H1 (cell line): Measurements from ENCODE around the gene VPS37D. TPM values are rescaled to one million over a fixed set of nuclear protein-coding genes. Genes with fewer than 3 reads are reported as not detected.
A peak's percentile ranks its signal among the peaks of the same experiment; 100 is the strongest.

Source experiments
- CTCF ChIA-PET: fragments of 300-600 bp; sonication (Branson Sonifier 250); formaldehyde crosslinking; loops from one replicate; lab custom pipeline; 2021; ENCODE audit not compliant: partially characterized antibody; lab: Charles Lee
- POLR2A ChIA-PET: fragments of 300-600 bp; sonication (Branson Sonifier 250); formaldehyde crosslinking; loops from one replicate; lab custom pipeline; 2021; ENCODE audit warnings: inconsistent platforms; ENCODE audit not compliant: partially characterized antibody; lab: Charles Lee
- DNase-seq, 2 experiments: peaks; one replicate each; pipeline versions ENCODE4 v3.0.0 to v3.0.0-alpha.2; 2010 to 2022; ENCODE audit warnings: low spot score in 2 of 2, low read depth in 1 of 2, mixed read lengths in 1 of 2
- FAIRE-seq: peaks from 2 replicates; lab custom pipeline; 2011; peaks lifted over from hg19 to GRCh38; lab: Jason Lieb, UNC
- H2AFZ ChIP-seq: 2 replicates; pipeline ENCODE4 v1.8.1; 2012; ENCODE audit warnings: low read length, inconsistent platforms
- H2AK5ac ChIP-seq: 2 replicates; pipeline ENCODE4 v1.6.1; 2013; ENCODE audit warnings: low read depth, low read length
- H2BK120ac ChIP-seq: replicated peaks from 2 replicates; pipeline ENCODE3; 2013; ENCODE audit warnings: low read depth, low read length, inconsistent platforms
- H2BK12ac ChIP-seq: 2 replicates; pipeline ENCODE4 v1.6.1; 2013; ENCODE audit warnings: low read depth, low read length
- H2BK15ac ChIP-seq: 2 replicates; pipeline ENCODE4 v1.6.1; 2013; ENCODE audit warnings: low read length
- H2BK20ac ChIP-seq: 2 replicates; pipeline ENCODE4 v1.6.1; 2013; ENCODE audit warnings: low read length
- H2BK5ac ChIP-seq: 2 replicates; pipeline ENCODE4 v1.6.1; 2013; ENCODE audit warnings: low read depth, low read length
- H3K14ac ChIP-seq: 2 replicates; pipeline ENCODE4 v1.6.1; 2013; ENCODE audit warnings: inconsistent platforms; ENCODE audit not compliant: insufficient read length
- H3K18ac ChIP-seq: 2 replicates; pipeline ENCODE4 v1.6.1; 2013; ENCODE audit warnings: low read length; ENCODE audit errors: extremely low read depth
- H3K23ac ChIP-seq: 2 replicates; pipeline ENCODE4 v1.6.1; 2013; ENCODE audit warnings: inconsistent platforms; ENCODE audit not compliant: insufficient read length
- H3K23me2 ChIP-seq: 2 replicates; pipeline ENCODE4 v1.6.1; 2013; ENCODE audit warnings: low read depth, low read length
- H3K27ac ChIP-seq: 2 replicates; pipeline ENCODE4 v1.6.1; 2011; ENCODE audit warnings: low read depth, low read length, inconsistent platforms
- H3K27me3 ChIP-seq, 4 experiments: replicated peaks in 1 of 4; 1 replicate in 1 of 4; 2 replicates in 3 of 4; pipeline versions ENCODE4 v1.6.1 to v1.8.1; 2011 to 2013; ENCODE audit warnings: low read length in 3 of 4, mild to moderate bottlenecking in 3 of 4, inconsistent platforms in 2 of 4, mixed read lengths in 2 of 4, moderate library complexity in 1 of 4; ENCODE audit not compliant: control insufficient read depth in 3 of 4, insufficient read depth in 3 of 4; ENCODE audit errors: extremely low read depth in 1 of 4
- H3K36me3 ChIP-seq, 4 experiments: 2 replicates each; pipeline versions ENCODE4 v1.6.1 to v1.8.1; 2011 to 2013; ENCODE audit warnings: mild to moderate bottlenecking in 4 of 4, low read length in 3 of 4, moderate library complexity in 2 of 4, control low read depth in 1 of 4, inconsistent platforms in 1 of 4; ENCODE audit not compliant: insufficient read depth in 4 of 4, control insufficient read depth in 2 of 4
- H3K4ac ChIP-seq: replicated peaks from 2 replicates; pipeline ENCODE3; 2013; ENCODE audit warnings: low read length, low read depth, mixed read lengths, inconsistent platforms; ENCODE audit not compliant: insufficient read length
- H3K4me1 ChIP-seq, 4 experiments: replicated peaks in 1 of 4; 1 replicate in 1 of 4; 2 replicates in 3 of 4; pipeline versions ENCODE4 v1.6.1 to v1.8.1; 2011 to 2013; ENCODE audit warnings: low read length in 3 of 4, inconsistent platforms in 2 of 4, mixed read lengths in 1 of 4; ENCODE audit not compliant: insufficient read depth in 4 of 4, control insufficient read depth in 3 of 4
- H3K4me2 ChIP-seq, 2 experiments: 2 replicates each; pipeline versions ENCODE4 v1.6.1 to v1.8.1; 2011 to 2013; ENCODE audit warnings: low read depth in 2 of 2, low read length in 2 of 2, control low read depth in 1 of 2, inconsistent platforms in 1 of 2, mild to moderate bottlenecking in 1 of 2; ENCODE audit not compliant: insufficient read depth in 1 of 2
- H3K4me3 ChIP-seq, 4 experiments: fragments of 200-600, 300-600 bp in 1 of 4; sonication (generic), shearing (Covaris generic), sonication (Bioruptor Twin) in 1 of 4; 2 replicates each; pipeline versions ENCODE4 v1.5.1 to v1.8.1; 2011 to 2016; ENCODE audit warnings: low read length in 4 of 4, low read depth in 3 of 4, control low read depth in 2 of 4, inconsistent platforms in 2 of 4, mild to moderate bottlenecking in 2 of 4, mixed read lengths in 1 of 4, moderate library complexity in 1 of 4; ENCODE audit not compliant: insufficient read depth in 2 of 4; ENCODE audit errors: extremely low read depth in 1 of 4
- H3K56ac ChIP-seq: replicated peaks from 2 replicates; pipeline ENCODE3; 2013; ENCODE audit warnings: low read depth, mild to moderate bottlenecking, mixed read lengths, low read length, inconsistent platforms; ENCODE audit not compliant: insufficient read length
- H3K79me1 ChIP-seq: 2 replicates; pipeline ENCODE4 v1.6.1; 2013; ENCODE audit warnings: low read depth, low read length, control low read depth
- H3K79me2 ChIP-seq, 2 experiments: 2 replicates each; pipeline versions ENCODE4 v1.6.1 to v1.8.1; 2012 to 2013; ENCODE audit warnings: low read length in 2 of 2, mild to moderate bottlenecking in 2 of 2, inconsistent platforms in 1 of 2; ENCODE audit not compliant: insufficient read depth in 2 of 2, control insufficient read depth in 1 of 2
- H3K9ac ChIP-seq, 4 experiments: replicated peaks in 1 of 4; 1 replicate in 1 of 4; 2 replicates in 3 of 4; pipeline versions ENCODE4 v1.6.1 to v1.8.1; 2011 to 2013; ENCODE audit warnings: low read depth in 3 of 4, low read length in 3 of 4, control low read depth in 2 of 4, mild to moderate bottlenecking in 2 of 4, moderate library complexity in 2 of 4, inconsistent platforms in 1 of 4; ENCODE audit errors: extremely low read depth in 1 of 4
- H3K9me3 ChIP-seq, 2 experiments: 2 replicates each; pipeline versions ENCODE4 v1.6.1 to v1.8.1; 2012 to 2013; ENCODE audit warnings: mild to moderate bottlenecking in 2 of 2, moderate library complexity in 2 of 2, control low read depth in 1 of 2, inconsistent platforms in 1 of 2, low read depth in 1 of 2, low read length in 1 of 2, mixed read lengths in 1 of 2; ENCODE audit not compliant: insufficient read depth in 2 of 2
- H4K20me1 ChIP-seq, 2 experiments: replicated peaks in 1 of 2; 2 replicates each; pipeline versions ENCODE3 to v1.8.1; 2011 to 2013; ENCODE audit warnings: inconsistent platforms in 2 of 2, low read length in 2 of 2, mild to moderate bottlenecking in 1 of 2; ENCODE audit not compliant: insufficient read depth in 2 of 2, control insufficient read depth in 1 of 2
- H4K5ac ChIP-seq: 2 replicates; pipeline ENCODE4 v1.6.1; 2013; ENCODE audit warnings: low read length, low read depth, mixed read lengths, inconsistent platforms; ENCODE audit not compliant: insufficient read length
- H4K8ac ChIP-seq: 2 replicates; pipeline ENCODE4 v1.8.0; 2013; ENCODE audit warnings: mild to moderate bottlenecking, moderate library complexity, low read length, inconsistent platforms; ENCODE audit not compliant: insufficient read depth; ENCODE audit errors: extremely low read depth
- H4K91ac ChIP-seq: replicated peaks from 2 replicates; pipeline ENCODE3; 2013; ENCODE audit warnings: low read length, mixed read lengths, inconsistent platforms; ENCODE audit not compliant: insufficient read length
- ASH2L ChIP-seq: fragments of 200-600, 300-600 bp; sonication (generic); IDR thresholded peaks from one replicate; pipeline ENCODE4 v1.7.1; 2017; ENCODE audit warnings: low read length
- ATF2 ChIP-seq: IDR thresholded peaks from 2 replicates; pipeline ENCODE4 v1.6.1; 2012; ENCODE audit warnings: low read length, inconsistent platforms
- EP300 ChIP-seq, 2 experiments: IDR thresholded peaks; 1 replicate in 1 of 2; 2 replicates in 1 of 2; pipeline ENCODE4 v1.6.1; 2011 to 2012; ENCODE audit warnings: low read depth in 2 of 2, low read length in 2 of 2, mild to moderate bottlenecking in 2 of 2, borderline replicate concordance in 1 of 2, inconsistent platforms in 1 of 2, moderate library complexity in 1 of 2
- JUN ChIP-seq: IDR thresholded peaks from 2 replicates; pipeline ENCODE4 v1.6.1; 2011; ENCODE audit warnings: low read depth, mild to moderate bottlenecking, improper control_type of control experiment, low read length
- NRF1 ChIP-seq: IDR thresholded peaks from 2 replicates; pipeline ENCODE4 v1.6.1; 2011; ENCODE audit warnings: mild to moderate bottlenecking, low read depth, low read length, improper control_type of control experiment
- RNF2 ChIP-seq: fragments of 200-900, 300-1000 bp; sonication (generic); IDR thresholded peaks from 2 replicates; pipeline ENCODE4 v1.7.1; 2016; ENCODE audit warnings: borderline replicate concordance, low read depth, mild to moderate bottlenecking, antibody characterized with exemption, low read length; ENCODE audit not compliant: poor library complexity, severe bottlenecking; ENCODE audit errors: missing control alignments
- SAP30 ChIP-seq: fragments of 300-600 bp; sonication (generic); IDR thresholded peaks from 2 replicates; pipeline ENCODE4 v1.7.1; 2012; ENCODE audit warnings: low read length, moderate library complexity, mild to moderate bottlenecking, inconsistent platforms; ENCODE audit not compliant: insufficient read depth, insufficient replicate concordance
- SIRT6 ChIP-seq: IDR thresholded peaks from one replicate; pipeline ENCODE4 v1.7.1; 2012; ENCODE audit warnings: low read length, inconsistent platforms
- SP4 ChIP-seq: IDR thresholded peaks from 2 replicates; pipeline ENCODE4 v1.6.1; 2012; ENCODE audit warnings: low read length, inconsistent platforms
- SRF ChIP-seq: IDR thresholded peaks from 2 replicates; pipeline ENCODE4 v1.6.1; 2011; ENCODE audit warnings: mild to moderate bottlenecking, low read depth, low read length, moderate library complexity
- SUZ12 ChIP-seq: fragments of 200-600 bp; sonication (generic); IDR thresholded peaks from 2 replicates; pipeline ENCODE4 v1.6.1; 2012; ENCODE audit warnings: mild to moderate bottlenecking, inconsistent platforms, low read length, moderate library complexity, mixed read lengths
- WGBS, 2 experiments: shearing (Covaris generic) in 1 of 2; methylation state at CpG; one replicate each; pipeline versions ENCODE4 v1.1.6 to v1.1.7; 2013 to 2015; ENCODE audit warnings: low lambda C conversion rate in 2 of 2, mixed read lengths in 2 of 2, inconsistent platforms in 1 of 2, low coverage in 1 of 2, missing lambda C conversion rate in 1 of 2; ENCODE audit not compliant: insufficient replicate concordance in 2 of 2, insufficient coverage in 1 of 2, insufficient read length in 1 of 2; ENCODE audit errors: extremely low coverage in 1 of 2, missing lambda C conversion rate in 1 of 2; 5-methylcytosine and 5-hydroxymethylcytosine counted together
- polyA plus RNA-seq, 7 experiments: library from polyadenylated mRNA; depleted of rRNA in 3 of 7; stranded (reverse) in 5 of 7; unstranded in 2 of 7; fragments of >200 nt in 5 of 7; fragments of 200-250 nt in 2 of 7; gene quantifications; 1 replicate in 5 of 7; 2 replicates in 1 of 7; 4 replicates in 1 of 7; pipeline versions ENCODE4 v1.2.1 to v1.2.3, GENCODE V29; 2011 to 2013; ENCODE audit warnings: missing spikeins in 2 of 7, mixed read lengths in 2 of 7
- total RNA-seq: library from RNA; stranded (reverse); fragmentation: NEBNext Ultra II Directional; extraction: Animal tissue kit (Norgen Biotek cat#: 25700); gene quantifications from 2 replicates; pipeline ENCODE4 v1.2.1, GENCODE V29; 2021

The VPS37D gene
- total and polyA plus RNA-seq, 2 of the 8 experiments (the other 6 are each of a cell fraction or from before 2014, with no cell fraction given) = 3.4 to 5.0 TPM

DNA sequence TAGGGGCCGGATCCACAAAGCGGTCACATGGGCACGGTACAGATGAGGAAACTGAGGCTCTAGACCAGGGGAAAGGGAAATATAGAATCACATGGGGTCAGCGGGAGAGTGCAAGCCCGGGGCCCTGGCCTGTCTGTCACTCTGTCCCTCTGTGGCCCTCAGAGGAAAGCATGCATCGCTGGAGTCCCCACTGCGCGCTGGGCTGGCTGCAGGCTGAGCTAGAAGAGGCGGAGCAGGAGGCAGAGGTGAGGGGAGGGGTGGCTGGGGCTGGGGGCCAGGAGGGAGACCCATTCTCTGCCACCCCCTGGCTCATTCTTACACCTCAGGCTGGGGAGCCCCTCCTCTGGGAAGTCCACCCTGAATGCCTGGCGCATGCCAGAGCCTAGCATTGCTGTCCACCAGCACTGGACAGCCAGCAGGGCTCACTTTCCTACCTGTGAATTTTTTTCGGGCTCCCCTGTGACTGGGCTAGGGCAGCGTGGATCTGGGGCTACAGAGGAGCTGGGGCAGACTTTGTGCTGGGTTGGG is 2.3 kb downstream of the VPS37D start:
- CTCF ChIA-PET = interaction anchor here (0.7 to 9.1 kb wide), 12 partner anchors 23 to 68 kb away, joined by 3 to 72 read pairs (median 4); no protein-coding TSS in a partner anchor
- no peaks in the 10 kb centered on the region; a peak in 2 of 7 replicates for H3K27me3 ChIP-seq
- H3K4me1 ChIP-seq = peaks cover 0 to 20% (median 8%) of the 10 kb centered on the region in 4 experiments; a peak in 6 of 7 replicates
- H3K4me2 ChIP-seq = no peak overlapping the region
- H3K4ac ChIP-seq = no peak overlapping the region
- H4K91ac ChIP-seq = no peak overlapping the region
- DNase-seq (no peak), FAIRE-seq (no peak)
- POLR2A ChIA-PET = interaction anchor here (0.9 to 1.6 kb wide), 6 partner anchors 33 to 148 kb away, joined by 3 to 4 read pairs (median 3); partner anchors contain the start of gene BAZ1B
- H3K18ac ChIP-seq = no peak overlapping the region; the same call in 1 of the 2 replicates
- H4K5ac ChIP-seq = no peak overlapping the region
- H3K56ac ChIP-seq = no peak overlapping the region
- 0 out of 2 replicates have a peak overlapping the region, but pooled peaks have one; percentile 92 for H2BK15ac ChIP-seq
- no peaks in the 10 kb centered on the region for H3K79me2 ChIP-seq
- H2BK5ac ChIP-seq = no peak overlapping the region
- peak overlapping the region; percentile 50; the same call in 1 of the 2 replicates for H2BK12ac ChIP-seq
- H2BK120ac ChIP-seq = no peak overlapping the region
- no peak overlapping the region for H3K4me3 ChIP-seq
- no peak overlapping the region for H2AK5ac ChIP-seq
- peaks cover 5% of the 10 kb centered on the region; the same call in 1 of the 2 replicates for H3K23me2 ChIP-seq
- H3K79me1 ChIP-seq = 0 out of 2 replicates have a peak, but pooled peaks cover 3% of the 10 kb centered on the region
- H4K20me1 ChIP-seq = no peaks in the 10 kb centered on the region
- H3K14ac ChIP-seq = no peak overlapping the region
- no peak overlapping the region for H2BK20ac ChIP-seq
- H2AFZ ChIP-seq = no peak overlapping the region
- H3K9me3 ChIP-seq = no peaks in the 10 kb centered on the region
- no peak overlapping the region for H3K9ac ChIP-seq
- no peak overlapping the region for H3K27ac ChIP-seq
- H3K36me3 ChIP-seq = no peaks in the 10 kb centered on the region
- no peak overlapping the region for H3K23ac ChIP-seq
- 94% methylated on average over 6 of the region's 12 CpGs; no CpG with 5 or more reads in 1 of the 2 experiments for WGBS, 2 experiments
- H4K8ac ChIP-seq = no peak overlapping the region
- no peak for TF ChIP-seq RNF2
- TF ChIP-seq ASH2L = no peak
- TF ChIP-seq SUZ12 = no peak
- TF ChIP-seq SAP30 = no peak
- no peak for TF ChIP-seq JUN
- no peak for TF ChIP-seq ATF2
- no peak for TF ChIP-seq SIRT6
- no peak for TF ChIP-seq SRF
- TF ChIP-seq SP4 = no peak
- TF ChIP-seq NRF1 = no peak
- TF ChIP-seq EP300 (IDR thresholded peaks at IDR 0.05; ENCODE audit: borderline replicate concordance in 1 of 2, low read depth in 2 of 2, low read length in 2 of 2) = no peak
